ENCODE data around the gene ZP4. TPM values are rescaled to one million over a fixed set of nuclear protein-coding genes. Genes with fewer than 3 reads are reported as not detected.

The ZP4 gene
- total RNA-seq, 1 experiment from 2014 or later = not detected

DNA sequence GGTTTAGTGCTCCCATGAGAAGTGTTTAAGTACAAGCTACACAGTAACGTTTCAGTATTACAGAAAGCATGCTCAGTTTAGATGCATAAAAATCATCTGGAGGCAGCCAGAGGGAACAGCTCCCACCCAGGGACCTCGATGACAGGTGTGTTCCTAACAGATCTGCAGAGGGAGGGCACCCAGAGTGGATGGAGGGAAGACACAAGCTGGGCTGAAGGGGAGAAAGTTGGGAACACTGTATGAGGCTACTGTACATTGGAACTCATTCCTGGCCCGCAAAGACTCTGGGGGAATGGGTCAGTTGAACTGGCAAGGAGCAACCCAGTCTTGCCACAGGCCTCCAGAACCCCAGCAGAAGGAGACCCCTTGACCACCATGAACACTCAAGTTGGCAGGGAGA is 52.4 kb downstream of the ZP4 start:
- Histone ChIP-seq H3K4me2 (ENCODE audit: insufficient read depth, insufficient read length, low read length) (no peak overlapping the region), H4K8ac (replicated peaks; ENCODE audit: insufficient read length, low read depth, low read length) (no peak overlapping the region), H3K79me1 (ENCODE audit: insufficient read depth, low read depth, low read length, poor library complexity, severe bottlenecking) (no peaks in the 10 kb centered on the region), H4K91ac (ENCODE audit: insufficient read length, low read depth, low read length) (no peak overlapping the region), H3K23me2 (ENCODE audit: insufficient read length, low read depth, low read length, poor library complexity, severe bottlenecking) (no peaks in the 10 kb centered on the region), H4K20me1 (ENCODE audit: control insufficient read depth, insufficient read depth, insufficient read length) (no peaks in the 10 kb centered on the region), H2BK5ac (ENCODE audit: insufficient read length, low read length) (no peak overlapping the region), H3K14ac (ENCODE audit: insufficient read depth, low read length) (no peak overlapping the region), H2BK15ac (ENCODE audit: low read depth, low read length) (no peak overlapping the region), H2BK120ac (ENCODE audit: low read depth, low read length, poor library complexity, severe bottlenecking) (no peak overlapping the region), H4K5ac (ENCODE audit: insufficient read length, low read depth, low read length) (no peak overlapping the region), H3T11ph (ENCODE audit: low read length) (no peak overlapping the region), H3K9me3 (ENCODE audit: control insufficient read depth, low read depth, low read length) (no peaks in the 10 kb centered on the region), H3K4me1 (ENCODE audit: insufficient read depth, low read length) (no peaks in the 10 kb centered on the region; the same call in 1 of the 2 replicates), H3K4ac (ENCODE audit: low read depth, low read length) (no peak overlapping the region), H3K9ac (ENCODE audit: extremely low read depth, insufficient read length, low read length) (no peak overlapping the region), H2BK12ac (ENCODE audit: insufficient read length, low read depth, low read length) (no peak overlapping the region), H2BK20ac (ENCODE audit: low read depth, low read length, poor library complexity, severe bottlenecking) (no peak overlapping the region), H3K56ac (ENCODE audit: insufficient read length, low read depth, low read length) (no peak overlapping the region), H2AK5ac (ENCODE audit: insufficient read length, low read length) (no peak overlapping the region), H3K27ac (ENCODE audit: insufficient read length, low read depth, low read length) (no peak overlapping the region), H2AFZ (ENCODE audit: low read length) (no peak overlapping the region), H3K27me3 (ENCODE audit: insufficient read depth, low read length) (no peaks in the 10 kb centered on the region), H3K23ac (ENCODE audit: insufficient read length, low read depth, low read length) (no peak overlapping the region), H3K18ac (ENCODE audit: insufficient read length, low read depth, low read length) (no peak overlapping the region), H3K79me2 (ENCODE audit: insufficient read depth, low read length) (no peaks in the 10 kb centered on the region)
- no peak for DNase-seq
- Mint-ChIP-seq H3K27ac (0 out of 7 replicates have a peak overlapping the region, but pooled peaks of 1 of the 3 experiments have one; percentile 52), H3K4me3 (no peak overlapping the region), H3K4me1 (peaks cover 14 to 15% of the 10 kb centered on the region in 2 experiments), H3K36me3 (ENCODE audit: insufficient read depth in 1 of 3, low read depth in 3 of 3) (peaks cover 0 to 5% (median 0%) of the 10 kb centered on the region in 3 experiments; a peak in 3 of 7 replicates), H3K27me3 (ENCODE audit: low read depth) (no peaks in the 10 kb centered on the region), H3K9me3 (peaks cover 0 to 5% of the 10 kb centered on the region in 2 experiments; a peak in 3 of 5 replicates)
- no CpG with 5 or more reads among the region's 3 CpGs for WGBS (ENCODE audit: extremely low coverage, insufficient read length, low lambda C conversion rate)
- no peak for TF ChIP-seq CTCF (conservative IDR thresholded peaks at IDR 0.05)

Measured in H9 (cell line).